IMR-90 (cell line): ENCODE data around the gene DLX2. TPM values are rescaled to one million over a fixed set of nuclear protein-coding genes. Genes with fewer than 3 reads are reported as not detected.

Experiments
- ATAC-seq: fragments of 200-7000 bp; cut with Tn5 transposase; 2 replicates; pipeline ENCODE4 v1.9.1; 2020; ENCODE audit warnings: low read depth, mild to moderate bottlenecking, moderate library complexity
- BruUV-seq: library from RNA; stranded (reverse); fragments of 400-500 nt; replicated peaks from 2 replicates; lab custom pipeline; 2021; lab: Mats Ljungman, UMichigan
- CTCF ChIA-PET: fragments of 300-600 bp; formaldehyde crosslinking; extraction: SDS; loops from one replicate; lab custom pipeline; 2021; ENCODE audit warnings: antibody characterized with exemption; lab: Yijun Ruan, JAX
- POLR2A ChIA-PET: fragments of 300-600 bp; sonication (Branson Sonifier 250); formaldehyde crosslinking; loops from one replicate; lab custom pipeline; 2022; ENCODE audit warnings: antibody characterized with exemption; ENCODE audit not compliant: unreplicated experiment; lab: Charles Lee
- DNase-seq: peaks from one replicate; pipeline ENCODE4 v3.0.0; 2013
- H2AFZ ChIP-seq: replicated peaks from 2 replicates; pipeline ENCODE3; 2013; ENCODE audit warnings: low read length, mild to moderate bottlenecking; ENCODE audit not compliant: poor library complexity
- H2AK5ac ChIP-seq: 2 replicates; pipeline ENCODE4 v1.6.1; 2013; ENCODE audit warnings: low read depth, low read length, inconsistent platforms
- H2AK9ac ChIP-seq: replicated peaks from 2 replicates; pipeline ENCODE3; 2013; ENCODE audit warnings: mild to moderate bottlenecking, low read depth, low read length, moderate library complexity; ENCODE audit not compliant: poor library complexity
- H2BK120ac ChIP-seq: 2 replicates; pipeline ENCODE4 v1.6.1; 2013; ENCODE audit warnings: low read depth, low read length, inconsistent platforms
- H2BK15ac ChIP-seq: 3 replicates; pipeline ENCODE4 v1.6.1; 2013; ENCODE audit warnings: low read depth, low read length, inconsistent platforms
- H2BK20ac ChIP-seq: 2 replicates; pipeline ENCODE4 v1.6.1; 2013; ENCODE audit warnings: low read depth, mild to moderate bottlenecking, inconsistent platforms, low read length, moderate library complexity
- H2BK5ac ChIP-seq: 2 replicates; pipeline ENCODE4 v1.6.1; 2013; ENCODE audit warnings: mild to moderate bottlenecking, low read depth, low read length, inconsistent platforms; ENCODE audit not compliant: poor library complexity, severe bottlenecking
- H3K14ac ChIP-seq: replicated peaks from 2 replicates; pipeline ENCODE4 v1.6.1; 2013; ENCODE audit warnings: low read depth, low read length, inconsistent platforms
- H3K18ac ChIP-seq: 2 replicates; pipeline ENCODE4 v1.6.1; 2013; ENCODE audit warnings: low read depth, low read length, control low read depth
- H3K23ac ChIP-seq: 2 replicates; pipeline ENCODE4 v1.6.1; 2013; ENCODE audit warnings: low read depth, low read length, inconsistent platforms
- H3K27ac ChIP-seq: 2 replicates; pipeline ENCODE4 v1.5.1; 2013; ENCODE audit warnings: mild to moderate bottlenecking, control low read depth, low read length; ENCODE audit not compliant: insufficient read depth
- H3K27me3 ChIP-seq: 2 replicates; pipeline ENCODE4 v1.6.1; 2013; ENCODE audit warnings: low read length; ENCODE audit not compliant: control insufficient read depth, insufficient read depth
- H3K36me3 ChIP-seq: 2 replicates; pipeline ENCODE4 v1.6.1; 2013; ENCODE audit warnings: low read length, mixed read lengths; ENCODE audit not compliant: control insufficient read depth, insufficient read depth
- H3K4ac ChIP-seq: 2 replicates; pipeline ENCODE4 v1.6.1; 2013; ENCODE audit warnings: low read depth, low read length, inconsistent platforms
- H3K4me1 ChIP-seq: 2 replicates; pipeline ENCODE4 v1.6.1; 2013; ENCODE audit warnings: low read length, mixed read lengths; ENCODE audit not compliant: control insufficient read depth, insufficient read depth
- H3K4me2 ChIP-seq: 2 replicates; pipeline ENCODE4 v1.6.1; 2013; ENCODE audit warnings: low read depth, mild to moderate bottlenecking, control low read depth, low read length, moderate library complexity
- H3K4me3 ChIP-seq: 2 replicates; pipeline ENCODE4 v1.5.1; 2013; ENCODE audit warnings: low read depth, mild to moderate bottlenecking, control low read depth, low read length, moderate library complexity; ENCODE audit not compliant: insufficient read depth
- H3K56ac ChIP-seq: 2 replicates; pipeline ENCODE4 v1.6.1; 2013; ENCODE audit warnings: low read length, inconsistent platforms; ENCODE audit not compliant: insufficient read depth; ENCODE audit errors: extremely low read depth
- H3K79me1 ChIP-seq, 2 experiments: 2 replicates each; pipeline ENCODE4 v1.6.1; 2013; ENCODE audit warnings: low read length in 2 of 2, inconsistent platforms in 1 of 2, low read depth in 1 of 2
- H3K9ac ChIP-seq: 2 replicates; pipeline ENCODE4 v1.6.1; 2013; ENCODE audit warnings: low read depth, low read length, control low read depth
- H3K9me1 ChIP-seq: 2 replicates; pipeline ENCODE4 v1.6.1; 2013; ENCODE audit warnings: low read length, inconsistent platforms; ENCODE audit not compliant: insufficient read depth
- H3K9me3 ChIP-seq: 2 replicates; pipeline ENCODE4 v1.6.1; 2013; ENCODE audit warnings: low read length; ENCODE audit not compliant: control insufficient read depth, insufficient read depth
- H4K20me1 ChIP-seq: 2 replicates; pipeline ENCODE4 v1.6.1; 2013; ENCODE audit warnings: low read length, inconsistent platforms; ENCODE audit not compliant: insufficient read depth
- H4K5ac ChIP-seq: 2 replicates; pipeline ENCODE4 v1.6.1; 2013; ENCODE audit warnings: mild to moderate bottlenecking, low read depth, low read length, control low read depth
- H4K8ac ChIP-seq, 2 experiments: 2 replicates each; pipeline ENCODE4 v1.6.1; 2013; ENCODE audit warnings: low read depth in 2 of 2, low read length in 2 of 2, control low read depth in 1 of 2, inconsistent platforms in 1 of 2
- H4K91ac ChIP-seq: 2 replicates; pipeline ENCODE4 v1.6.1; 2013; ENCODE audit warnings: low read depth, low read length, inconsistent platforms; ENCODE audit not compliant: insufficient read depth
- CHD1 ChIP-seq: IDR thresholded peaks from 2 replicates; pipeline ENCODE4 v1.6.1; 2012; ENCODE audit warnings: low read depth, low read length, improper control_type of control experiment
- ELK1 ChIP-seq: fragments of 150-350 bp; IDR thresholded peaks from 2 replicates; pipeline ENCODE4 v1.6.1; 2016; ENCODE audit warnings: low read depth, mild to moderate bottlenecking, low read length, moderate library complexity, borderline replicate concordance
- MAFK ChIP-seq: IDR thresholded peaks from 2 replicates; pipeline ENCODE4 v1.6.1; 2012; ENCODE audit warnings: low read depth, low read length, improper control_type of control experiment
- RCOR1 ChIP-seq: IDR thresholded peaks from 2 replicates; pipeline ENCODE4 v1.6.1; 2012; ENCODE audit warnings: mild to moderate bottlenecking, low read length, improper control_type of control experiment; ENCODE audit not compliant: insufficient replicate concordance
- WGBS, 2 experiments: methylation state at CpG; one replicate each; pipeline versions ENCODE4 v1.1.5 to v1.1.7; 2013; ENCODE audit warnings: missing lambda C conversion rate in 2 of 2; ENCODE audit not compliant: insufficient read length in 1 of 2; ENCODE audit errors: extremely low coverage in 2 of 2; 5-methylcytosine and 5-hydroxymethylcytosine counted together
- dilution Hi-C: fragments of 300-500 bp; cut with HindIII; formaldehyde crosslinking; loops from one replicate; pipeline ENCODE4 v1.14.3; 2018; ENCODE audit warnings: low sequenced_read_pairs; ENCODE audit not compliant: unreplicated experiment
- in situ Hi-C: fragments of 300-500 bp; cut with MboI; formaldehyde crosslinking; loops from 3 replicates; pipeline ENCODE4 v1.14.3; 2019; ENCODE audit warnings: low sequenced_read_pairs, inconsistent platforms, mixed read lengths
- intact Hi-C: fragments of 100-400 bp; cut with micrococcal nuclease; formaldehyde crosslinking; loops from 2 replicates; pipeline ENCODE4 v1.10.0; 2022
- polyA plus RNA-seq, 3 experiments: library from polyadenylated mRNA; depleted of rRNA; stranded (reverse); fragments of >200 nt; gene quantifications; 2 replicates each; pipeline ENCODE4 v1.2.3, GENCODE V29; 2012; ENCODE audit warnings: low replicate concordance in 1 of 3
- total RNA-seq: library from RNA; depleted of rRNA; stranded (reverse); fragments of >200 nt; gene quantifications from 2 replicates; pipeline ENCODE4 v1.2.3, GENCODE V29; 2012

DLX2 gene
- total and polyA plus RNA-seq, 2 of the 4 experiments (the other 2 are of a cell fraction): 0.38 TPM; not detected in 1

GRCh38 chr2:172107690-172108586 lies 5.2 kb upstream of the DLX2 start:
- WGBS, 2 experiments: 60% methylated on average over 11 of the region's 51 CpGs; no CpG with 5 or more reads in 1 of the 2 experiments
- H4K20me1 ChIP-seq: no peaks in the 10 kb centered on the region
- TF ChIP-seq ELK1 (no peak), MAFK (no peak), CHD1 (no peak), RCOR1 (no peak)
- ChIA-PET CTCF (interaction anchor here (1.1 kb wide), 1 partner anchor 317 kb away, joined by 3 read pairs; no protein-coding TSS in a partner anchor), POLR2A (no interaction called here)
- no peaks in the 10 kb centered on the region for H3K36me3 ChIP-seq
- H3K14ac ChIP-seq: no peak overlapping the region
- H2BK20ac ChIP-seq: no peak overlapping the region
- no peak overlapping the region for H2BK5ac ChIP-seq
- H2AK9ac ChIP-seq: no peak overlapping the region
- H2BK120ac ChIP-seq: no peak overlapping the region
- H2AK5ac ChIP-seq: 0 out of 2 replicates have a peak overlapping the region, but pooled peaks have one; percentile 9
- H3K4ac ChIP-seq: no peak overlapping the region
- no peaks in the 10 kb centered on the region for H3K9me3 ChIP-seq
- in situ Hi-C loops: loop anchor here (5.0 kb wide), 2 partner anchors 301 to 406 kb away; no protein-coding TSS in a partner anchor
- intact Hi-C loops: no loop called here
- H3K9me1 ChIP-seq: no peaks in the 10 kb centered on the region
- BruUV-seq: no TSS peak
- ATAC-seq (no peak), DNase-seq (no peak)
- no peak overlapping the region for H3K18ac ChIP-seq
- dilution Hi-C loops: no loop called here
- H3K23ac ChIP-seq: no peak overlapping the region
- no peak overlapping the region for H3K4me2 ChIP-seq
- peak overlapping the region; percentile 79 for H2AFZ ChIP-seq
- no peak overlapping the region for H3K56ac ChIP-seq
- H4K8ac ChIP-seq: no peak overlapping the region
- no peak overlapping the region for H2BK15ac ChIP-seq
- no peak overlapping the region for H3K9ac ChIP-seq
- no peak overlapping the region for H4K5ac ChIP-seq
- H3K27me3 ChIP-seq: no peaks in the 10 kb centered on the region; the same call in 1 of the 2 replicates
- H3K4me3 ChIP-seq: no peak overlapping the region
- no peaks in the 10 kb centered on the region for H3K79me1 ChIP-seq
- no peak overlapping the region for H3K27ac ChIP-seq
- no peak overlapping the region for H4K91ac ChIP-seq
- no peaks in the 10 kb centered on the region for H3K4me1 ChIP-seq
